Endodermal cell (in vitro differentiated cells): ENCODE results near the gene BICD1. TPM values are rescaled to one million over a fixed set of nuclear protein-coding genes. Genes with fewer than 3 reads are reported as not detected.

Experiments used
- DNase-seq: peaks from one replicate; pipeline ENCODE4 v3.0.0-alpha.2; 2017
- H3K27ac ChIP-seq: 2 replicates; pipeline ENCODE4 v1.5.1; 2013; ENCODE audit warnings: mild to moderate bottlenecking, low read depth, low read length, moderate library complexity
- H3K27me3 ChIP-seq: 2 replicates; pipeline ENCODE4 v1.6.1; 2013; ENCODE audit warnings: mild to moderate bottlenecking, low read length, moderate library complexity; ENCODE audit not compliant: insufficient read depth, control insufficient read depth, poor library complexity, severe bottlenecking
- H3K36me3 ChIP-seq: 2 replicates; pipeline ENCODE4 v1.7.0; 2013; ENCODE audit warnings: mild to moderate bottlenecking, low read length, moderate library complexity; ENCODE audit not compliant: control insufficient read depth, insufficient read depth
- H3K4me1 ChIP-seq: one replicate; pipeline ENCODE4 v1.7.0; 2013; ENCODE audit warnings: low read length; ENCODE audit not compliant: control insufficient read depth, insufficient read depth
- H3K4me3 ChIP-seq: 2 replicates; pipeline ENCODE4 v1.5.1; 2013; ENCODE audit warnings: mild to moderate bottlenecking, low read length, moderate library complexity
- H3K9ac ChIP-seq: 2 replicates; pipeline ENCODE4 v1.6.1; 2013; ENCODE audit warnings: mild to moderate bottlenecking, low read length, moderate library complexity; ENCODE audit not compliant: poor library complexity, severe bottlenecking; ENCODE audit errors: extremely low read depth
- H3K9me3 ChIP-seq: 2 replicates; pipeline ENCODE4 v1.6.1; 2013; ENCODE audit warnings: mild to moderate bottlenecking, low read length, moderate library complexity; ENCODE audit not compliant: control insufficient read depth
- H3K27ac Mint-ChIP-seq: 2 replicates; pipeline ENCODE4 v1.8.0; 2020; ENCODE audit warnings: mixed read lengths
- H3K27me3 Mint-ChIP-seq: 2 replicates; pipeline ENCODE4 v1.8.0; 2021; ENCODE audit warnings: mild to moderate bottlenecking, mixed read lengths; ENCODE audit not compliant: insufficient read depth
- H3K36me3 Mint-ChIP-seq: 2 replicates; pipeline ENCODE4 v1.8.0; 2020; ENCODE audit warnings: low read depth, mixed read lengths
- H3K4me1 Mint-ChIP-seq: 2 replicates; pipeline ENCODE4 v1.8.0; 2020; ENCODE audit warnings: mixed read lengths
- H3K4me3 Mint-ChIP-seq: 2 replicates; pipeline ENCODE4 v1.8.0; 2020; ENCODE audit warnings: mild to moderate bottlenecking, moderate library complexity, mixed read lengths
- H3K9me3 Mint-ChIP-seq: 2 replicates; pipeline ENCODE4 v1.8.0; 2020; ENCODE audit warnings: mild to moderate bottlenecking, mixed read lengths
- CTCF ChIP-seq: fragments of 200-600 bp; sonication (generic); conservative IDR thresholded peaks from 2 replicates; pipeline ENCODE4 v1.5.0; 2021; ENCODE audit warnings: antibody characterized with exemption, mild to moderate bottlenecking
- WGBS, 2 experiments: methylation state at CpG; one replicate each; pipeline versions ENCODE4 v1.1.5 to v1.1.7; 2013; ENCODE audit warnings: missing lambda C conversion rate in 2 of 2, mixed read lengths in 1 of 2; ENCODE audit not compliant: insufficient coverage in 1 of 2, insufficient read length in 1 of 2; 5-methylcytosine and 5-hydroxymethylcytosine counted together
- total RNA-seq, 2 donors: library from RNA; stranded (reverse); fragmentation: NEBNext Ultra II Directional in 1 of 2; extraction: Animal tissue kit (Norgen Biotek cat#: 25700) in 1 of 2; gene quantifications; 2 replicates in 1 of 2; 3 replicates in 1 of 2; pipeline ENCODE4 v1.2.1, GENCODE V29; 2021

Gene BICD1
- total RNA-seq, 2 donors from 2014 or later, result 56.0 to 101 TPM

GRCh38 chr12:32069731-32070130 is 36.9 kb upstream of the BICD1 start:
- TF ChIP-seq CTCF, result no peak
- no peak overlapping the region for H3K4me3 ChIP-seq
- H3K4me1 Mint-ChIP-seq, result peaks cover 14% of the 10 kb centered on the region
- H3K27me3 Mint-ChIP-seq, result no peaks in the 10 kb centered on the region
- WGBS, 2 experiments, result 81 to 93% methylated on average over 4 to 5 of the region's 5 CpGs
- no peaks in the 10 kb centered on the region for H3K36me3 ChIP-seq
- no peaks in the 10 kb centered on the region for H3K27me3 ChIP-seq
- H3K36me3 Mint-ChIP-seq, result peaks cover 9% of the 10 kb centered on the region
- DNase-seq, result no peak
- H3K9me3 ChIP-seq, result no peaks in the 10 kb centered on the region
- H3K9me3 Mint-ChIP-seq, result peaks cover 21% of the 10 kb centered on the region
- H3K9ac ChIP-seq, result no peak overlapping the region
- H3K4me1 ChIP-seq, result no peaks in the 10 kb centered on the region
- no peak overlapping the region for H3K4me3 Mint-ChIP-seq
- H3K27ac ChIP-seq, result no peak overlapping the region
- no peak overlapping the region for H3K27ac Mint-ChIP-seq

- H3K4me3 Mint-ChIP-seq, result no peak overlapping the region
- Histone ChIP-seq H3K4me1 (no peaks in the 10 kb centered on the region), H3K27me3 (no peaks in the 10 kb centered on the region), H3K9me3 (no peaks in the 10 kb centered on the region), H3K9ac (no peak overlapping the region), H3K4me3 (no peak overlapping the region), H3K27ac (no peak overlapping the region), H3K36me3 (no peaks in the 10 kb centered on the region)
- TF ChIP-seq CTCF, result no peak
- no peak for DNase-seq
- H3K27ac Mint-ChIP-seq, result no peak overlapping the region
- H3K4me1 Mint-ChIP-seq, result peaks cover 14% of the 10 kb centered on the region
- WGBS, 2 experiments, result 57% methylated on average over 1 of the region's 1 CpG; no CpG with 5 or more reads in 1 of the 2 experiments
- peaks cover 9% of the 10 kb centered on the region for H3K36me3 Mint-ChIP-seq
- H3K27me3 Mint-ChIP-seq, result no peaks in the 10 kb centered on the region
- peaks cover 21% of the 10 kb centered on the region for H3K9me3 Mint-ChIP-seq
Observed at GRCh38 chr12:32070370-32070769, 36.3 kb upstream of the BICD1 start.

- WGBS, 2 experiments, result 94 to 100% methylated on average over 1 to 6 of the region's 6 CpGs
- no peak overlapping the region for H3K4me3 ChIP-seq
- H3K9me3 ChIP-seq, result no peaks in the 10 kb centered on the region
- no peak overlapping the region for H3K4me3 Mint-ChIP-seq
- H3K27me3 ChIP-seq, result no peaks in the 10 kb centered on the region
- H3K4me1 ChIP-seq, result no peaks in the 10 kb centered on the region
- no peaks in the 10 kb centered on the region for H3K27me3 Mint-ChIP-seq
- TF ChIP-seq CTCF, result no peak
- peaks cover 9% of the 10 kb centered on the region for H3K36me3 Mint-ChIP-seq
- H3K9me3 Mint-ChIP-seq, result peaks cover 21% of the 10 kb centered on the region
- H3K27ac Mint-ChIP-seq, result no peak overlapping the region
- H3K4me1 Mint-ChIP-seq, result peaks cover 14% of the 10 kb centered on the region
- H3K27ac ChIP-seq, result no peak overlapping the region
- DNase-seq, result no peak
- no peaks in the 10 kb centered on the region for H3K36me3 ChIP-seq
- no peak overlapping the region for H3K9ac ChIP-seq
Observed at GRCh38 chr12:32072102-32072501, 34.5 kb upstream of the BICD1 start.
